Measurements from ENCODE around the gene MMP3.

The MMP3 gene

DNA sequence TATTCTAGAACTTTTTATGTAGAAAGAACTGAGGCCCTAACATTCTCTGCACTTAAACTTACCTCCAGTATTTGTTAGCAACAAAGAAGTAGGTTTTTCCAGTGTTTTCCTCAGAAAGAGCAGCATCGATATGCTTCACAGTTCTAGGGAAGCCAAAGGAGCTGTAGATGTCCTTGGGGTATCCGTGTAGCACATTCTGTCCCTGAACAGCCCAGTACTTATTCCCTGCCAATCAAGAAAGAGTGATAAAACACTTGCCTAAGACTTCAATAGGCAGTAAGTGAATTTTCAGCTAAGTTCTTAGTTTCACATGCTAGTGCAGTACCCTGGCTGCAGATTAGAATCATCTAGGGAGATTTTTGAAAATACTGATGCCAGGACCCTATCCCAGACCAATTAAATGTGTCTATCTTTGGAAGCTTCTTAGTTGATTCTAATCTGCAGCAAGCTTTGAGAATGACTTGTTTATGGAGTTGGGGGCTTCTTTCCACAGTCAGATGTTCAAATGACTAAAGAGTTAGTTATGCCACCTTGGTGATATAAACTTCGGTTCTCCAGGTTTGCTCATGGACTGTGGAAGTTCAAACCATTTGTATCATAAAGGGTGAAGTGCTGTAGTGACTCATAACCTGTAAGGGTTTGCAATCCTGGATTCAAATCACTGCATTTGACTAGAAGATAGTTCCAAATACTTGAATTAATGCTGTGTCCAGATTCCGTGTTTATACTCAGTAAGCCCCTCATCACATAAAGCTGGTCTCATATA, 52.0 kb downstream of the MMP3 start:
- DNase-seq (ENCODE audit: low read depth in 3 of 3), result no peak

DNA sequence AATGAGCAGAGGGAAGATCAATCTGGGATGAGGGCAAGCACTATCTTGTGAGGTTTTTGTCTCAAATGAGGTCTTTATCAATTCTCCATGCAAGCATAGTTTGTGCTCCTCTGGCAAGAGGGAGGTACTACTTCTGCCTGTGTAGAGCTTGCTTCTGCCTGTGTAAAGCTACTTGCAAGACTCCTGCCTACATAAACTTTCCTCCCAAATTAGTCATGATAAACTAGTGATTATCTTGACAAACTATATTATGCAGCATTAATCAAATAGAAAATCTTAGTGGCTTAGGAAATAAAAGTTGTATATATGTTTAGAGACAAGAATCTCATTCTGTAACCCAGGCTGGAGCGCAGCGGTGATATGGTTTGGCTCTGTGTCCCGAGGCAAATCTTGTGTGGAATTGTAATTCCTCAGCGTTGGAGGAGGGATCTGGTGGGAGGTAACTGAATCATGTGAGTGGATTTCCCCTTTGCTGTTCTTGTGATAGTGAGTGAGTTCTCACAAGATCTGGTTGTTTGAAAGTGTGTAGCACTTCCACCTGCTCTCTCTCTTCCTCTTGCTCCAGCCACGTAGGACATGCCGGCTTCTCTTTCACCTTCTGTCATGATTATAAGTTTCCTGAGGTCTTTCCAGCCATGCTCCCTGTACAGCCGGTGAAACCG, 54.9 kb downstream of the MMP3 start:
- DNase-seq (ENCODE audit: low read depth in 3 of 3), result no peak

Measured in stimulated activated CD4-positive, alpha-beta T cell treated with anti-CD3 and anti-CD28 coated beads, TNF-alpha, amount 100 ng/mL, for 24 hours (primary cell).